CD4-positive, alpha-beta T cell treated with Interleukin-4 for 4 hours (primary cell): ENCODE data around the gene TRIM10.

Experiments
- DNase-seq: peaks from one replicate; pipeline ENCODE4 v3.0.0-alpha.2; 2020

Gene TRIM10

GRCh38 chr6:30160785-30161531 is at the start of gene TRIM10:
TRIM10 (minus strand) TSS chr6:30161211; CDS start chr6:30160858, 353 bp downstream.
- no peak for DNase-seq

GRCh38 chr6:30207619-30208295 is 46.7 kb upstream of the TRIM10 start:
- DNase-seq: no peak

- no peak for DNase-seq
These were observed 46.0 kb upstream of the TRIM10 start for GRCh38 chr6:30206799-30207618.

GRCh38 chr6:30206152-30206551 is 45.1 kb upstream of the TRIM10 start:
- no peak for DNase-seq

- no peak for DNase-seq
These were observed 43.1 kb upstream of the TRIM10 start for GRCh38 chr6:30204116-30204515.

GRCh38 chr6:30202366-30202765 is 41.4 kb upstream of the TRIM10 start:
- no peak for DNase-seq

- DNase-seq: no peak
These were observed 39.7 kb upstream of the TRIM10 start for GRCh38 chr6:30200551-30201281.

- DNase-seq: no peak
These were observed 37.4 kb upstream of the TRIM10 start for GRCh38 chr6:30198166-30199084.

- no peak for DNase-seq
These were observed 35.4 kb upstream of the TRIM10 start for GRCh38 chr6:30196376-30196775.

GRCh38 chr6:30195951-30196350 is 34.9 kb upstream of the TRIM10 start:
- DNase-seq: no peak

GRCh38 chr6:30194797-30195690 is 34.0 kb upstream of the TRIM10 start:
- no peak for DNase-seq

- no peak for DNase-seq
These were observed 31.1 kb upstream of the TRIM10 start for GRCh38 chr6:30192076-30192475.

- DNase-seq: no peak
These were observed 27.5 kb upstream of the TRIM10 start for GRCh38 chr6:30188541-30188940.

GRCh38 chr6:30185846-30186484 is 25.0 kb upstream of the TRIM10 start:
- DNase-seq: no peak

GRCh38 chr6:30184417-30185031 is 23.5 kb upstream of the TRIM10 start:
- no peak for DNase-seq

GRCh38 chr6:30180145-30180544 is 19.1 kb upstream of the TRIM10 start:
- DNase-seq: no peak

- no peak for DNase-seq
These were observed 17.8 kb upstream of the TRIM10 start for GRCh38 chr6:30178837-30179236.

- no peak for DNase-seq
These were observed 14.8 kb upstream of the TRIM10 start for GRCh38 chr6:30175765-30176164.

- DNase-seq: no peak
These were observed 11.7 kb upstream of the TRIM10 start for GRCh38 chr6:30172681-30173080.
